Left lung (tissue), 10 donors: Measurements from ENCODE around the gene XPC. TPM values are rescaled to one million over a fixed set of nuclear protein-coding genes. Genes with fewer than 3 reads are reported as not detected.
"Not testable (repeated sequence)": the region's sequence is repeated elsewhere in the genome, so short reads cannot be mapped to it uniquely, and the experiment has no call there.

Experiments used
- ATAC-seq: fragments of 200-7000 bp; cut with Tn5 transposase; one replicate; pipeline ENCODE4 v1.9.1; 2020; ENCODE audit warnings: moderate library complexity
- DNase-seq, 4 donors: peaks; one replicate each; pipeline ENCODE4 v3.0.0-alpha.2; 2013 to 2020
- H3K27ac ChIP-seq, 2 donors: fragments of 200-600 bp; sonication (generic) in 1 of 2; one replicate each; pipeline versions ENCODE4 v1.5.0 to v1.8.0; 2020 to 2021
- H3K27me3 ChIP-seq, 2 donors: fragments of 200-600 bp; sonication (generic) in 1 of 2; one replicate each; pipeline versions ENCODE4 v1.5.0 to v1.8.0; 2020 to 2021
- H3K36me3 ChIP-seq, 2 donors: fragments of 200-600 bp; sonication (generic) in 1 of 2; one replicate each; pipeline versions ENCODE4 v1.5.0 to v1.8.0; 2020 to 2021
- H3K4me1 ChIP-seq, 2 donors: fragments of 200-600 bp; one replicate each; pipeline ENCODE4 v1.8.0; 2021
- H3K4me3 ChIP-seq, 2 donors: fragments of 200-600 bp; sonication (generic) in 1 of 2; one replicate each; pipeline versions ENCODE4 v1.5.0 to v1.8.0; 2020 to 2021; ENCODE audit warnings: mild to moderate bottlenecking in 1 of 2
- H3K9me3 ChIP-seq, 2 donors: fragments of 200-600 bp; sonication (generic) in 1 of 2; one replicate each; pipeline versions ENCODE4 v1.5.0 to v1.8.0; 2020 to 2021
- intact Hi-C, 2 donors: fragments of 100-400 bp; cut with DNase I; formaldehyde crosslinking; loops; one replicate each; pipeline versions ENCODE4 v1.11.2 to v1.14.2; 2022
- polyA plus RNA-seq, 6 donors: library from polyadenylated mRNA; unstranded; fragments of 120-200 nt; gene quantifications; one replicate each; pipeline ENCODE4 v1.2.1, GENCODE V29; 2013; ENCODE audit not compliant: insufficient read length in 6 of 6
- total RNA-seq, 2 donors: library from RNA; stranded (reverse); fragmentation: NEBNext Ultra II Directional; extraction: Animal tissue kit (Norgen Biotek cat#: 25700); gene quantifications; one replicate each; pipeline ENCODE4 v1.2.1, GENCODE V29; 2021
- TF ChIP-seq, protein P1 (sequence below), 2 donors: fragments of 200-600 bp; sonication (generic) in 1 of 2; IDR thresholded peaks; one replicate each; pipeline versions ENCODE4 v1.5.0 to v1.8.0; 2021; ENCODE audit warnings: antibody characterized with exemption in 2 of 2
- donor health status: DM: no; HTN: yes; CAD: no.
- donor health status: DM: no; HTN: no; CAD: no.

XPC gene
- total and polyA plus RNA-seq, 8 donors, result 23.9 to 47.6 (median 43.2) TPM

DNA sequence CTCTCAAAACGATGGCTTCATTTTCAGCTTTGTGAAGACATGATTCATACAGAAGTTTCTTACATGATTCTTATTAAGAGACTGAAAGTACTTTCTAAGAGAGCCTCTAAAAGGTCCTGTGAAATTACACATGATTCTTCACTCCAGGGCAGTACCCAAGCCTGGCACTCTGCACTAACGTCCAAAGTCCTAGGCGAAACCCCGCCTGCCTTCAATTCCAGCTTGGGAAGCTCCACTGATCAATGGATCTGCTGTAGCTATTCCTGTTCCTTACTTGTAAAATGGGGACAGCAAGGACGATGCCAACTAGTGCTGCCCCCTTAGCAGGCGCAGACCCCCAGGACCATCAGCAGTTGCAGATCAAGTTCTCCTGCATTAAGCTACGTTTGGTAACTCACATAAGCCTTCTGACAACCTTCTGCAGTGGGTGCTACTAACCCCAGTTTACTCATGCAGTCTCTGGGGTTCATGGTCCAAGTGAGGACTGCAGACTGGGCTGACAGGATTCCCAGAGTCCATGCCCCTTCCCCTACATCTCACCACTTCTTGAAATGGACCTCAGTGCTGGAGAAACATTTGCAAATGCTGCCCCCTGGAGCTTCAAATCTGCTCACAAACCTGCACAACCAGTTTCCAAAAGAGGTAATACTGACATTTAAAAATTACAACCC lies 64.3 kb downstream of the XPC start:
- Histone ChIP-seq H3K4me1 (peaks cover 0 to 6% of the 10 kb centered on the region in 2 donors), H3K9me3 (no peaks in the 10 kb centered on the region), H3K27ac (no peak overlapping the region), H3K36me3 (peaks cover 0 to 61% of the 10 kb centered on the region in 2 donors), H3K4me3 (no peak overlapping the region), H3K27me3 (no peaks in the 10 kb centered on the region)
- peak in 1 of 4 donors; percentile 35 for DNase-seq
- intact Hi-C loops, result no loop called here
- ATAC-seq, result no peak
- TF ChIP-seq, protein P1, sequence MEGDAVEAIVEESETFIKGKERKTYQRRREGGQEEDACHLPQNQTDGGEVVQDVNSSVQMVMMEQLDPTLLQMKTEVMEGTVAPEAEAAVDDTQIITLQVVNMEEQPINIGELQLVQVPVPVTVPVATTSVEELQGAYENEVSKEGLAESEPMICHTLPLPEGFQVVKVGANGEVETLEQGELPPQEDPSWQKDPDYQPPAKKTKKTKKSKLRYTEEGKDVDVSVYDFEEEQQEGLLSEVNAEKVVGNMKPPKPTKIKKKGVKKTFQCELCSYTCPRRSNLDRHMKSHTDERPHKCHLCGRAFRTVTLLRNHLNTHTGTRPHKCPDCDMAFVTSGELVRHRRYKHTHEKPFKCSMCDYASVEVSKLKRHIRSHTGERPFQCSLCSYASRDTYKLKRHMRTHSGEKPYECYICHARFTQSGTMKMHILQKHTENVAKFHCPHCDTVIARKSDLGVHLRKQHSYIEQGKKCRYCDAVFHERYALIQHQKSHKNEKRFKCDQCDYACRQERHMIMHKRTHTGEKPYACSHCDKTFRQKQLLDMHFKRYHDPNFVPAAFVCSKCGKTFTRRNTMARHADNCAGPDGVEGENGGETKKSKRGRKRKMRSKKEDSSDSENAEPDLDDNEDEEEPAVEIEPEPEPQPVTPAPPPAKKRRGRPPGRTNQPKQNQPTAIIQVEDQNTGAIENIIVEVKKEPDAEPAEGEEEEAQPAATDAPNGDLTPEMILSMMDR (IDR thresholded peaks at IDR 0.05), result no peak

DNA sequence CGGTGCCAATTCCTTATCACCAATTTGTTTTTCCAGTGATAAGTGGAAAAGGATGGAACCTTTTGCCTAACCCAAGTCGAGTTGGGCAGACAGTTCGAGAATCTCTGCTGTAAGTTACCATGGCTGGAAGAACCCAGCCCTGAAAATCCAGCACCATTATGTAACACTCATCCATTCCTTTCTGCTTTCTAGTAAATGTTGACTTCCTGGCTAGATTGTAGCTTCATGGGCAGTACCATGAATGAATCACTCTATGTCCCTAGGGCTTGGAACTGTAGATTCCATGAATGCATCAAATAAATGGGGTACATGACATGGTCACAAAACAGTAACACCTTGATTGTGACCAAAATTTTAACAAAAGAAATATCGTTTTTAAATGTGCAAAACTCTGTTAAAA lies 67.7 kb downstream of the XPC start:
- TF ChIP-seq, protein P1 (IDR thresholded peaks at IDR 0.05), result no peak
- intact Hi-C loops, result no loop called here
- no peak for DNase-seq

DNA sequence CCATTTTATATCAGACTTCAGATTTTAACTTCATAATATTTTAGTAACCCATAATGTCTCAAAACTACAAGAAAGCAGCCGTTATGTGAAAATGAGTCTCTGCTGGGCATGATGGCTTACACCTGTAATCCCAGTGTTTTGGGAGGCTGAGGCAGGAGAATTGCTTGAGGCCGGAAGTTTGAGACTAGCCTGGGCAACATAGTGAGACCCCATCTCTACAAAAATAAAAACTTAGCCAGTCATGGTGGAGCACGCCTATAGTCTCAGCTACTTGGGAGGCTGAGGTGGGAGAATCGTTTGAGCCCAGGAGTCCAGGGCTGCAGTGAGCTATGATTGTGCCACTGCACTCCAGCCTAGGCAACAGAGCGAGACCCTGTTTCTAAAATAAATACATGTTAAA lies 68.6 kb downstream of the XPC start:
- H3K27me3 ChIP-seq, intact Hi-C loops: not testable (repeated sequence)

More for the DNA sequence above, 67.7 kb downstream of the XPC start:
- Histone ChIP-seq H3K27ac (no peak overlapping the region), H3K36me3 (peaks cover 0 to 54% of the 10 kb centered on the region in 2 donors), H3K4me1 (no peaks in the 10 kb centered on the region), H3K4me3 (no peak overlapping the region), H3K27me3 (no peaks in the 10 kb centered on the region), H3K9me3 (no peaks in the 10 kb centered on the region)
- no peak for ATAC-seq

DNA sequence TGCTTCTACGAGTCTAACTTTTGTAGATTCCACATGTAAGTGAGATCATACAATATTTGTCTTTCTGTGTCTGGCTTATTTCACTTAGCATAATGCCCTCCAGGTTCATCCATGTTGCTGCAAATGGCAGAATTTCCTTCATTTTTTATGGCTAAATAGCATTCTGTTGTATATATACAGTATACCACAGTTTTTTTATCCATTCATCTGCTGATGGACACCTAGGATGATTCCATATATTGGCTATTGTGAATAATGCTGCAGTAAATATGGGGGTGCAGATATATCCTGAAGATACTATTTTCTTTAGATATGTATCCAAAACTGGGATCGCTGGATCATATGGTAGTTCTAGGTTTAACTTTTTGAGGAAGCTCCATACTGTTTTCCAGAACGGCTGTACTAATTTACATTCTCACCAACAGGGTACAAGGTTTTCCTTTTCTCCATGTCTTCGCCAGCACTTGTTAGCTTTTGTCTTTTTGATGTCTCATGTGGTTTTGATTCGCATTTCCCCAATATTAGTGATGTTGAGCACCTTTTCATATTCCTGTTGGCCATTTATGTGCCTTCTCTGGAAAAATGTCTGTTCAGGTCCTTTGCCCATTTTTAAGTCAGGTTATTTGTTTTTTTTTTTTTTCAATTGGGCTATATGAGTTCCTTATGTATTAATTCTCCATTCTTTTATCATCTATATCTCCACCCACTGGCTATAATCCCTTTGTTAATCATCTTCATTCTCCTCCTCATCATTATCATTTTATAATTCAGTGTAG lies 80.6 kb downstream of the XPC start:
- DNase-seq (no peak), ATAC-seq (no peak)
- peaks cover 0 to 12% of the 10 kb centered on the region in 2 donors for H3K9me3 ChIP-seq
- H3K27ac ChIP-seq, result no peak overlapping the region
- intact Hi-C loops, result no loop called here
- TF ChIP-seq, protein P1 (IDR thresholded peaks at IDR 0.05), result no peak
- no peaks in the 10 kb centered on the region for H3K4me1 ChIP-seq
- no peaks in the 10 kb centered on the region for H3K27me3 ChIP-seq
- H3K4me3 ChIP-seq, result no peak overlapping the region
- H3K36me3 ChIP-seq, result no peaks in the 10 kb centered on the region

More for the DNA sequence above, 68.6 kb downstream of the XPC start:
- ATAC-seq, DNase-seq, H3K9me3 ChIP-seq, H3K4me1 ChIP-seq, H3K4me3 ChIP-seq, H3K27ac ChIP-seq: not testable (repeated sequence)
- peaks cover 0 to 45% of the 10 kb centered on the region in 2 donors for H3K36me3 ChIP-seq

DNA sequence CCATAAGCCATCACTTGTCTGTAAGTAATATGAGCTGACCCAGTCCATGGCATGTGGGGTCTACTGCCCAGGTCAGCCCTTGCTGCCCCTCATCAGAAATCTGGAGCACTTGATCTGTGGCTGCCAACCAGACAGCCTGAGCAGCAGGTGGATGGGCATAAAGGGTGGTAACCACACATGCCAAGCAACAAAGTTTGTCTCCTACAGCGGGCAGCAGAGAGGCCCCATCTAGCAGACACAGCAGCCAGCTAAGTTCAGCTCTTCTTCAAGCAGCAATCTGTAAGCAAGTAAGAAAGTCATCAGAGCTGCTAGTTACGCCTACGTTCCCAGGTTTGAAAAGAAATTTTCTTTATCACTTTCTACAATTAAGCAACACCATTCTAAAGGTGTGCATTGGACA lies 81.7 kb downstream of the XPC start:
- H3K27ac ChIP-seq, result no peak overlapping the region
- DNase-seq, result no peak
- H3K27me3 ChIP-seq, result no peaks in the 10 kb centered on the region
- no peaks in the 10 kb centered on the region for H3K36me3 ChIP-seq
- peaks cover 0 to 12% of the 10 kb centered on the region in 2 donors for H3K9me3 ChIP-seq
- no peak overlapping the region for H3K4me3 ChIP-seq
- TF ChIP-seq, protein P1 (IDR thresholded peaks at IDR 0.05), result no peak
- intact Hi-C loops, result no loop called here
- H3K4me1 ChIP-seq, result no peaks in the 10 kb centered on the region
- ATAC-seq, result no peak

Other genes with a start within 250 kb of the XPC start
- 10 to 100 TPM in 1 of 2 donors, 1 to 10 TPM in 1; 9.6 to 13.6 TPM for gene CHCHD4, start 53.7 kb downstream of the XPC start, total RNA-seq
- gene CHCHD4, start 53.7 kb downstream of the XPC start, polyA plus RNA-seq, result 10 to 100 TPM; 12.6 to 15.3 (median 13.4) TPM
- gene TMEM43, start 53.5 kb downstream of the XPC start, total RNA-seq, result 100 to 1,000 TPM in 1 of 2 donors, 10 to 100 TPM in 1; 82.3 to 104 TPM
- gene TMEM43, start 53.5 kb downstream of the XPC start, polyA plus RNA-seq, result 10 to 100 TPM; 62.2 to 68.6 (median 63.5) TPM
- 10 to 100 TPM; 10.6 to 11.1 TPM for gene LSM3, start 216 bp upstream of the XPC start, total RNA-seq
- 10 to 100 TPM; 14.9 to 16.5 (median 15.4) TPM for gene LSM3, start 216 bp upstream of the XPC start, polyA plus RNA-seq
- gene SLC6A6, start 224.0 kb upstream of the XPC start, total RNA-seq, result 100 to 1,000 TPM in 1 of 2 donors, 10 to 100 TPM in 1; 32.2 to 134 TPM
- gene SLC6A6, start 224.0 kb upstream of the XPC start, polyA plus RNA-seq, result 10 to 100 TPM; 14.0 to 20.8 (median 19.9) TPM